IMR-90 (cell line): Measurements from ENCODE around the gene BLVRB. TPM values are rescaled to one million over a fixed set of nuclear protein-coding genes. Genes with fewer than 3 reads are reported as not detected.
A peak's percentile ranks its signal among the peaks of the same experiment; 100 is the strongest.

Source experiments
- ATAC-seq: fragments of 200-7000 bp; cut with Tn5 transposase; 2 replicates; pipeline ENCODE4 v1.9.1; 2020; ENCODE audit warnings: low read depth, mild to moderate bottlenecking, moderate library complexity
- BruUV-seq: library from RNA; stranded (reverse); fragments of 400-500 nt; replicated peaks from 2 replicates; lab custom pipeline; 2021; lab: Mats Ljungman, UMichigan
- CTCF ChIA-PET: fragments of 300-600 bp; formaldehyde crosslinking; extraction: SDS; loops from one replicate; lab custom pipeline; 2021; ENCODE audit warnings: antibody characterized with exemption; lab: Yijun Ruan, JAX
- POLR2A ChIA-PET: fragments of 300-600 bp; sonication (Branson Sonifier 250); formaldehyde crosslinking; loops from one replicate; lab custom pipeline; 2022; ENCODE audit warnings: antibody characterized with exemption; ENCODE audit not compliant: unreplicated experiment; lab: Charles Lee
- DNase-seq: peaks from one replicate; pipeline ENCODE4 v3.0.0; 2013
- H2AFZ ChIP-seq: replicated peaks from 2 replicates; pipeline ENCODE3; 2013; ENCODE audit warnings: low read length, mild to moderate bottlenecking; ENCODE audit not compliant: poor library complexity
- H2AK5ac ChIP-seq: 2 replicates; pipeline ENCODE4 v1.6.1; 2013; ENCODE audit warnings: low read depth, low read length, inconsistent platforms
- H2AK9ac ChIP-seq: replicated peaks from 2 replicates; pipeline ENCODE3; 2013; ENCODE audit warnings: mild to moderate bottlenecking, low read depth, low read length, moderate library complexity; ENCODE audit not compliant: poor library complexity
- H2BK120ac ChIP-seq: 2 replicates; pipeline ENCODE4 v1.6.1; 2013; ENCODE audit warnings: low read depth, low read length, inconsistent platforms
- H2BK15ac ChIP-seq: 3 replicates; pipeline ENCODE4 v1.6.1; 2013; ENCODE audit warnings: low read depth, low read length, inconsistent platforms
- H2BK20ac ChIP-seq: 2 replicates; pipeline ENCODE4 v1.6.1; 2013; ENCODE audit warnings: low read depth, mild to moderate bottlenecking, inconsistent platforms, low read length, moderate library complexity
- H2BK5ac ChIP-seq: 2 replicates; pipeline ENCODE4 v1.6.1; 2013; ENCODE audit warnings: mild to moderate bottlenecking, low read depth, low read length, inconsistent platforms; ENCODE audit not compliant: poor library complexity, severe bottlenecking
- H3K14ac ChIP-seq: replicated peaks from 2 replicates; pipeline ENCODE4 v1.6.1; 2013; ENCODE audit warnings: low read depth, low read length, inconsistent platforms
- H3K18ac ChIP-seq: 2 replicates; pipeline ENCODE4 v1.6.1; 2013; ENCODE audit warnings: low read depth, low read length, control low read depth
- H3K23ac ChIP-seq: 2 replicates; pipeline ENCODE4 v1.6.1; 2013; ENCODE audit warnings: low read depth, low read length, inconsistent platforms
- H3K27ac ChIP-seq: 2 replicates; pipeline ENCODE4 v1.5.1; 2013; ENCODE audit warnings: mild to moderate bottlenecking, control low read depth, low read length; ENCODE audit not compliant: insufficient read depth
- H3K27me3 ChIP-seq: 2 replicates; pipeline ENCODE4 v1.6.1; 2013; ENCODE audit warnings: low read length; ENCODE audit not compliant: control insufficient read depth, insufficient read depth
- H3K36me3 ChIP-seq: 2 replicates; pipeline ENCODE4 v1.6.1; 2013; ENCODE audit warnings: low read length, mixed read lengths; ENCODE audit not compliant: control insufficient read depth, insufficient read depth
- H3K4ac ChIP-seq: 2 replicates; pipeline ENCODE4 v1.6.1; 2013; ENCODE audit warnings: low read depth, low read length, inconsistent platforms
- H3K4me1 ChIP-seq: 2 replicates; pipeline ENCODE4 v1.6.1; 2013; ENCODE audit warnings: low read length, mixed read lengths; ENCODE audit not compliant: control insufficient read depth, insufficient read depth
- H3K4me2 ChIP-seq: 2 replicates; pipeline ENCODE4 v1.6.1; 2013; ENCODE audit warnings: low read depth, mild to moderate bottlenecking, control low read depth, low read length, moderate library complexity
- H3K4me3 ChIP-seq: 2 replicates; pipeline ENCODE4 v1.5.1; 2013; ENCODE audit warnings: low read depth, mild to moderate bottlenecking, control low read depth, low read length, moderate library complexity; ENCODE audit not compliant: insufficient read depth
- H3K56ac ChIP-seq: 2 replicates; pipeline ENCODE4 v1.6.1; 2013; ENCODE audit warnings: low read length, inconsistent platforms; ENCODE audit not compliant: insufficient read depth; ENCODE audit errors: extremely low read depth
- H3K79me1 ChIP-seq, 2 experiments: 2 replicates each; pipeline ENCODE4 v1.6.1; 2013; ENCODE audit warnings: low read length in 2 of 2, inconsistent platforms in 1 of 2, low read depth in 1 of 2
- H3K9ac ChIP-seq: 2 replicates; pipeline ENCODE4 v1.6.1; 2013; ENCODE audit warnings: low read depth, low read length, control low read depth
- H3K9me1 ChIP-seq: 2 replicates; pipeline ENCODE4 v1.6.1; 2013; ENCODE audit warnings: low read length, inconsistent platforms; ENCODE audit not compliant: insufficient read depth
- H3K9me3 ChIP-seq: 2 replicates; pipeline ENCODE4 v1.6.1; 2013; ENCODE audit warnings: low read length; ENCODE audit not compliant: control insufficient read depth, insufficient read depth
- H4K20me1 ChIP-seq: 2 replicates; pipeline ENCODE4 v1.6.1; 2013; ENCODE audit warnings: low read length, inconsistent platforms; ENCODE audit not compliant: insufficient read depth
- H4K5ac ChIP-seq: 2 replicates; pipeline ENCODE4 v1.6.1; 2013; ENCODE audit warnings: mild to moderate bottlenecking, low read depth, low read length, control low read depth
- H4K8ac ChIP-seq, 2 experiments: 2 replicates each; pipeline ENCODE4 v1.6.1; 2013; ENCODE audit warnings: low read depth in 2 of 2, low read length in 2 of 2, control low read depth in 1 of 2, inconsistent platforms in 1 of 2
- H4K91ac ChIP-seq: 2 replicates; pipeline ENCODE4 v1.6.1; 2013; ENCODE audit warnings: low read depth, low read length, inconsistent platforms; ENCODE audit not compliant: insufficient read depth
- BHLHE40 ChIP-seq: fragments of 150-350 bp; IDR thresholded peaks from 2 replicates; pipeline ENCODE4 v1.6.1; 2016; ENCODE audit warnings: mild to moderate bottlenecking, low read depth, low read length
- CEBPB ChIP-seq: IDR thresholded peaks from 2 replicates; pipeline ENCODE4 v1.6.1; 2012; ENCODE audit warnings: low read depth, low read length, improper control_type of control experiment
- CHD1 ChIP-seq: IDR thresholded peaks from 2 replicates; pipeline ENCODE4 v1.6.1; 2012; ENCODE audit warnings: low read depth, low read length, improper control_type of control experiment
- CTCF ChIP-seq: conservative IDR thresholded peaks from 2 replicates; pipeline ENCODE4 v1.5.1; 2012; ENCODE audit warnings: mild to moderate bottlenecking, low read depth, low read length, improper control_type of control experiment
- ELK1 ChIP-seq: fragments of 150-350 bp; IDR thresholded peaks from 2 replicates; pipeline ENCODE4 v1.6.1; 2016; ENCODE audit warnings: low read depth, mild to moderate bottlenecking, low read length, moderate library complexity, borderline replicate concordance
- FOS ChIP-seq: fragments of 150-350 bp; IDR thresholded peaks from 2 replicates; pipeline ENCODE4 v1.6.1; 2016; ENCODE audit warnings: low read depth, low read length
- MAZ ChIP-seq: IDR thresholded peaks from 2 replicates; pipeline ENCODE4 v1.6.1; 2012; ENCODE audit warnings: low read depth, mild to moderate bottlenecking, low read length, improper control_type of control experiment, moderate library complexity, borderline replicate concordance
- MXI1 ChIP-seq: IDR thresholded peaks from 2 replicates; pipeline ENCODE4 v1.6.1; 2012; ENCODE audit warnings: low read depth, mild to moderate bottlenecking, low read length, moderate library complexity, borderline replicate concordance
- NFE2L2 ChIP-seq: fragments of 150-350 bp; IDR thresholded peaks from 2 replicates; pipeline ENCODE4 v1.6.1; 2016; ENCODE audit warnings: low read depth, mild to moderate bottlenecking, low read length
- POLR2A ChIP-seq: IDR thresholded peaks from 2 replicates; pipeline ENCODE4 v1.6.1; 2012; ENCODE audit warnings: mild to moderate bottlenecking, low read depth, low read length
- RAD21 ChIP-seq: IDR thresholded peaks from 2 replicates; pipeline ENCODE4 v1.6.1; 2012; ENCODE audit warnings: low read length, improper control_type of control experiment
- RFX5 ChIP-seq: IDR thresholded peaks from 2 replicates; pipeline ENCODE4 v1.8.0; 2012; ENCODE audit warnings: low read depth, mild to moderate bottlenecking, low read length, moderate library complexity
- WGBS, 2 experiments: methylation state at CpG; one replicate each; pipeline versions ENCODE4 v1.1.5 to v1.1.7; 2013; ENCODE audit warnings: missing lambda C conversion rate in 2 of 2; ENCODE audit not compliant: insufficient read length in 1 of 2; ENCODE audit errors: extremely low coverage in 2 of 2; 5-methylcytosine and 5-hydroxymethylcytosine counted together
- dilution Hi-C: fragments of 300-500 bp; cut with HindIII; formaldehyde crosslinking; loops from one replicate; pipeline ENCODE4 v1.14.3; 2018; ENCODE audit warnings: low sequenced_read_pairs; ENCODE audit not compliant: unreplicated experiment
- in situ Hi-C: fragments of 300-500 bp; cut with MboI; formaldehyde crosslinking; loops from 3 replicates; pipeline ENCODE4 v1.14.3; 2019; ENCODE audit warnings: low sequenced_read_pairs, inconsistent platforms, mixed read lengths
- intact Hi-C: fragments of 100-400 bp; cut with micrococcal nuclease; formaldehyde crosslinking; loops from 2 replicates; pipeline ENCODE4 v1.10.0; 2022
- polyA plus RNA-seq, 3 experiments: library from polyadenylated mRNA; depleted of rRNA; stranded (reverse); fragments of >200 nt; gene quantifications; 2 replicates each; pipeline ENCODE4 v1.2.3, GENCODE V29; 2012; ENCODE audit warnings: low replicate concordance in 1 of 3
- total RNA-seq: library from RNA; depleted of rRNA; stranded (reverse); fragments of >200 nt; gene quantifications from 2 replicates; pipeline ENCODE4 v1.2.3, GENCODE V29; 2012

Gene BLVRB
- total and polyA plus RNA-seq, 2 of the 4 experiments (the other 2 are of a cell fraction), result 65.2 to 102 TPM

GRCh38 chr19:40419066-40419612 lies 46.4 kb downstream of the BLVRB start:
- Histone ChIP-seq H3K56ac (no peak overlapping the region), H2AFZ (peak overlapping the region; percentile 59), H2BK20ac (no peak overlapping the region; the same call in 1 of the 2 replicates), H2AK5ac (peak overlapping the region; percentile 38; the same call in 1 of the 2 replicates), H3K4me1 (peaks cover 9% of the 10 kb centered on the region), H3K4me3 (no peak overlapping the region), H2BK5ac (no peak overlapping the region), H3K18ac (no peak overlapping the region), H3K9me1 (peaks cover 9% of the 10 kb centered on the region), H3K14ac (no peak overlapping the region), H3K27me3 (no peaks in the 10 kb centered on the region), H3K9me3 (no peaks in the 10 kb centered on the region), H2BK120ac (no peak overlapping the region), H3K79me1 (peaks cover 0 to 17% of the 10 kb centered on the region in 2 experiments; a peak in 1 of 4 replicates), H2AK9ac (peak overlapping the region; percentile 15), H3K4me2 (no peak overlapping the region), H3K9ac (no peak overlapping the region), H3K4ac (no peak overlapping the region), H4K91ac (peak overlapping the region; percentile 21; the same call in 1 of the 2 replicates), H4K5ac (no peak overlapping the region), H3K27ac (no peak overlapping the region), H2BK15ac (no peak overlapping the region), H3K23ac (no peak overlapping the region), H4K20me1 (no peaks in the 10 kb centered on the region), H4K8ac (no peak overlapping the region), H3K36me3 (peaks cover 12% of the 10 kb centered on the region)
- ATAC-seq, result no peak
- ChIA-PET POLR2A (no interaction called here), CTCF (no interaction called here)
- in situ Hi-C loops (no loop called here), dilution Hi-C loops (no loop called here), intact Hi-C loops (no loop called here)
- DNase-seq, result no peak
- 100% methylated on average over 2 of the region's 5 CpGs; no CpG with 5 or more reads in 1 of the 2 experiments for WGBS, 2 experiments
- no TSS peak for BruUV-seq
- TF ChIP-seq MXI1, result no peak
- TF ChIP-seq BHLHE40, result no peak
- no peak for TF ChIP-seq FOS
- TF ChIP-seq MAZ, result no peak
- no peak for TF ChIP-seq CHD1
- no peak for TF ChIP-seq NFE2L2
- no peak for TF ChIP-seq RFX5
- TF ChIP-seq CEBPB, result no peak
- TF ChIP-seq CTCF, result no peak
- no peak for TF ChIP-seq POLR2A
- no peak for TF ChIP-seq RAD21
- TF ChIP-seq ELK1, result no peak
